CD14-positive monocyte (primary cell): ENCODE results near the gene SPIRE2. TPM values are rescaled to one million over a fixed set of nuclear protein-coding genes. Genes with fewer than 3 reads are reported as not detected.

ENCODE experiments used
- DNase-seq, 3 donors: peaks; one replicate each; pipeline ENCODE4 v3.0.0-alpha.2; 2011 to 2022
- H2AFZ ChIP-seq: 2 replicates; pipeline ENCODE4 v1.6.0; 2012; ENCODE audit warnings: mild to moderate bottlenecking, low read depth, low read length, inconsistent platforms; ENCODE audit not compliant: insufficient read depth, poor library complexity, severe bottlenecking
- H3K27ac ChIP-seq, 2 donors: 1 replicate in 1 of 2; 2 replicates in 1 of 2; pipeline ENCODE4 v1.5.1; 2012 to 2013; ENCODE audit warnings: low read length in 2 of 2, control low read depth in 1 of 2, inconsistent platforms in 1 of 2, low read depth in 1 of 2, mild to moderate bottlenecking in 1 of 2
- H3K27me3 ChIP-seq, 2 donors: one replicate each; pipeline versions ENCODE4 v1.6.0 to v1.6.1; 2011 to 2013; ENCODE audit warnings: low read length in 2 of 2; ENCODE audit not compliant: control insufficient read depth in 2 of 2, insufficient read depth in 2 of 2
- H3K36me3 ChIP-seq, 2 donors: replicated peaks in 1 of 2; 1 replicate in 1 of 2; 2 replicates in 1 of 2; pipeline versions ENCODE4 v1.5.1 to v1.6.1; 2012 to 2013; ENCODE audit warnings: low read length in 2 of 2, control low read depth in 1 of 2, inconsistent platforms in 1 of 2, mild to moderate bottlenecking in 1 of 2; ENCODE audit not compliant: insufficient read depth in 2 of 2, control insufficient read depth in 1 of 2
- H3K4me1 ChIP-seq, 2 donors: 1 replicate in 1 of 2; 2 replicates in 1 of 2; pipeline versions ENCODE4 v1.5.1 to v1.6.1; 2012 to 2013; ENCODE audit warnings: low read length in 2 of 2, control low read depth in 1 of 2, inconsistent platforms in 1 of 2, mild to moderate bottlenecking in 1 of 2, moderate library complexity in 1 of 2; ENCODE audit not compliant: insufficient read depth in 2 of 2, control insufficient read depth in 1 of 2
- H3K4me2 ChIP-seq: replicated peaks from 2 replicates; pipeline ENCODE3; 2012; ENCODE audit warnings: low read length, moderate library complexity, mild to moderate bottlenecking; ENCODE audit not compliant: poor library complexity, severe bottlenecking; ENCODE audit errors: extremely low read depth
- H3K4me3 ChIP-seq, 3 experiments: fragments of 200-600 bp in 1 of 3; sonication (generic) in 1 of 3; replicated peaks in 1 of 3; 1 replicate in 2 of 3; 2 replicates in 1 of 3; pipeline ENCODE4 v1.5.1; 2011 to 2013; ENCODE audit warnings: low read length in 3 of 3, mild to moderate bottlenecking in 3 of 3, control low read depth in 2 of 3, low read depth in 2 of 3, inconsistent platforms in 1 of 3, moderate library complexity in 1 of 3
- H3K79me2 ChIP-seq: 2 replicates; pipeline ENCODE4 v1.6.0; 2012; ENCODE audit warnings: mild to moderate bottlenecking, control low read depth, inconsistent platforms, low read length, moderate library complexity; ENCODE audit not compliant: insufficient read depth
- H3K9ac ChIP-seq: 2 replicates; pipeline ENCODE4 v1.6.0; 2017; ENCODE audit warnings: low read length, mild to moderate bottlenecking; ENCODE audit not compliant: insufficient read depth, poor library complexity, severe bottlenecking
- H3K9me3 ChIP-seq, 2 donors: replicated peaks in 1 of 2; 1 replicate in 1 of 2; 2 replicates in 1 of 2; pipeline versions ENCODE4 v1.5.1 to v1.6.1; 2012 to 2013; ENCODE audit warnings: low read length in 2 of 2, control low read depth in 1 of 2; ENCODE audit not compliant: control insufficient read depth in 1 of 2, insufficient read depth in 1 of 2
- H4K20me1 ChIP-seq: 2 replicates; pipeline ENCODE4 v1.6.0; 2012; ENCODE audit warnings: mild to moderate bottlenecking, low read length, control low read depth, moderate library complexity; ENCODE audit not compliant: insufficient read depth
- H3K27ac Mint-ChIP-seq, 7 donors: one replicate each; pipeline ENCODE4 v1.8.0; 2020; ENCODE audit warnings: mild to moderate bottlenecking in 7 of 7, mixed read lengths in 7 of 7, moderate library complexity in 6 of 7, inconsistent platforms in 2 of 7
- H3K27me3 Mint-ChIP-seq, 3 donors: one replicate each; pipeline ENCODE4 v1.8.0; 2021 to 2022; ENCODE audit warnings: low read depth in 3 of 3, mild to moderate bottlenecking in 3 of 3, mixed read lengths in 3 of 3, moderate library complexity in 3 of 3, inconsistent platforms in 1 of 3
- H3K36me3 Mint-ChIP-seq, 2 donors: one replicate each; pipeline ENCODE4 v1.8.0; 2020; ENCODE audit warnings: mixed read lengths in 2 of 2, inconsistent platforms in 1 of 2, mild to moderate bottlenecking in 1 of 2
- H3K4me1 Mint-ChIP-seq: one replicate; pipeline ENCODE4 v1.8.0; 2020; ENCODE audit warnings: mild to moderate bottlenecking, mixed read lengths
- H3K4me3 Mint-ChIP-seq, 2 donors: one replicate each; pipeline ENCODE4 v1.8.0; 2020; ENCODE audit warnings: mild to moderate bottlenecking in 2 of 2, mixed read lengths in 2 of 2, moderate library complexity in 1 of 2
- H3K9me3 Mint-ChIP-seq, 7 donors: one replicate each; pipeline ENCODE4 v1.8.0; 2020 to 2022; ENCODE audit warnings: mixed read lengths in 7 of 7, mild to moderate bottlenecking in 6 of 7, moderate library complexity in 6 of 7, inconsistent platforms in 2 of 7
- WGBS: methylation state at CpG from one replicate; pipeline ENCODE4 v1.1.5; 2013; ENCODE audit warnings: missing lambda C conversion rate; ENCODE audit not compliant: insufficient coverage; 5-methylcytosine and 5-hydroxymethylcytosine counted together
- intact Hi-C, 2 donors: fragments of 100-400 bp; cut with micrococcal nuclease; formaldehyde crosslinking; loops; one replicate each; pipeline versions ENCODE4 v1.15.0 to v1.15.1; 2023
- polyA plus RNA-seq, 3 donors: library from polyadenylated mRNA; depleted of rRNA in 1 of 3; unstranded in 2 of 3; stranded (reverse) in 1 of 3; fragments of 300-500 nt in 2 of 3; fragments of >200 nt in 1 of 3; fragmentation: Illumina TruSeq in 2 of 3; gene quantifications; 1 replicate in 2 of 3; 2 replicates in 1 of 3; pipeline ENCODE4 v1.2.3, GENCODE V29; 2012 to 2021
- TF ChIP-seq, protein P1 (sequence below): fragments of 200-600 bp; IDR thresholded peaks from one replicate; pipeline ENCODE4 v1.8.0; 2022; ENCODE audit warnings: antibody characterized with exemption, mild to moderate bottlenecking

SPIRE2 gene
- polyA plus RNA-seq, 3 donors, result 0.09 to 1.2 TPM; not detected in 1

DNA sequence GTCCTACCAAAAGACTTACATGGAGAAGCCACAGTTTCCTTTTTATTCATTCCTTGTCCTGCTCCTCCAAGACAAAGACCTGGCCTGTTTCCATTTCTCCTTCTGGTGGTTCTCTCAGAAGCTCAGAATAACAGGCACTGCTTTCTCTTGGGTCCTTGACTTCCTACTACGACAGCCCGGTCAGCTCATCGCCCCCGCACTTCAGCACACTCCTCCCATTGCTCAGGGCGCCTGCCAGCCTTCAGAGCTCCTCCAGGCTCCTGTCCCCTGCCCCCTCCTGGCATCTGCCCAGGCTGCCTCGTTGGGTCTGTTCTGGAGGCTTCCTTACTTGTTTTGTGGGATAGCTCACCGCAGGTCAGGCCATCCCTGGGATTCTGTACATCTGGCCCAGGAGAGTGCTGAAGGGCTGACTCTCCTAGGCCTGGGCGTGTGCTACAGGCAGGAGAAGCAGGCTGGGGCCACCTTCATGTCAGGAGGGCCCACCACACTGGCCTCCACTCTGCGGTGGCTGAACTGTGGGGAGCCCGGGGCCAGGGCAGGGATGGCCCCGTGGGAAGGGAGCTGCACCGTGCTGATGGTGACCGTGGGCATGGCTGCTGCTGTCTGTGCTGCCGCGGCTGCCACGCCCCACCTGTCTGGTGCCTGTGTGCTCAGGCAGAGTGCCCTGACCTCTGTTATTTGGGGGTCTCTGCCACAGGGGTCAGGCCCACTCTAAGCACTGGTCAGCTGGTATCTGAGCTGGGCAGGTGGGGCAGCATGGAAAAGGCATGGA lies 62.8 kb downstream of the SPIRE2 start:
- H3K4me3 ChIP-seq, result no peak overlapping the region
- peaks cover 2% of the 10 kb centered on the region for H3K79me2 ChIP-seq
- H3K27ac ChIP-seq, result no peak overlapping the region
- peak overlapping the region in 2 of 7 donors; percentile 10 to 60 for H3K27ac Mint-ChIP-seq
- DNase-seq, result no peak
- no peaks in the 10 kb centered on the region for H3K4me1 ChIP-seq
- H3K4me3 Mint-ChIP-seq, result no peak overlapping the region
- no peak overlapping the region for H3K9ac ChIP-seq
- peaks cover 70 to 93% of the 10 kb centered on the region in 2 donors for H3K36me3 Mint-ChIP-seq
- no peaks in the 10 kb centered on the region for H3K9me3 Mint-ChIP-seq
- peaks cover 71% of the 10 kb centered on the region for H4K20me1 ChIP-seq
- no peak overlapping the region for H3K4me2 ChIP-seq
- H3K9me3 ChIP-seq, result no peaks in the 10 kb centered on the region
- TF ChIP-seq, protein P1, sequence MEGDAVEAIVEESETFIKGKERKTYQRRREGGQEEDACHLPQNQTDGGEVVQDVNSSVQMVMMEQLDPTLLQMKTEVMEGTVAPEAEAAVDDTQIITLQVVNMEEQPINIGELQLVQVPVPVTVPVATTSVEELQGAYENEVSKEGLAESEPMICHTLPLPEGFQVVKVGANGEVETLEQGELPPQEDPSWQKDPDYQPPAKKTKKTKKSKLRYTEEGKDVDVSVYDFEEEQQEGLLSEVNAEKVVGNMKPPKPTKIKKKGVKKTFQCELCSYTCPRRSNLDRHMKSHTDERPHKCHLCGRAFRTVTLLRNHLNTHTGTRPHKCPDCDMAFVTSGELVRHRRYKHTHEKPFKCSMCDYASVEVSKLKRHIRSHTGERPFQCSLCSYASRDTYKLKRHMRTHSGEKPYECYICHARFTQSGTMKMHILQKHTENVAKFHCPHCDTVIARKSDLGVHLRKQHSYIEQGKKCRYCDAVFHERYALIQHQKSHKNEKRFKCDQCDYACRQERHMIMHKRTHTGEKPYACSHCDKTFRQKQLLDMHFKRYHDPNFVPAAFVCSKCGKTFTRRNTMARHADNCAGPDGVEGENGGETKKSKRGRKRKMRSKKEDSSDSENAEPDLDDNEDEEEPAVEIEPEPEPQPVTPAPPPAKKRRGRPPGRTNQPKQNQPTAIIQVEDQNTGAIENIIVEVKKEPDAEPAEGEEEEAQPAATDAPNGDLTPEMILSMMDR, result no peak
- no peak overlapping the region for H2AFZ ChIP-seq
- 97% methylated on average over 13 of the region's 16 CpGs for WGBS
- H3K27me3 ChIP-seq, result no peaks in the 10 kb centered on the region
- H3K27me3 Mint-ChIP-seq, result no peaks in the 10 kb centered on the region
- intact Hi-C loops, result no loop called here
- peaks cover 85 to 98% of the 10 kb centered on the region in 2 donors for H3K36me3 ChIP-seq
- no peaks in the 10 kb centered on the region for H3K4me1 Mint-ChIP-seq

DNA sequence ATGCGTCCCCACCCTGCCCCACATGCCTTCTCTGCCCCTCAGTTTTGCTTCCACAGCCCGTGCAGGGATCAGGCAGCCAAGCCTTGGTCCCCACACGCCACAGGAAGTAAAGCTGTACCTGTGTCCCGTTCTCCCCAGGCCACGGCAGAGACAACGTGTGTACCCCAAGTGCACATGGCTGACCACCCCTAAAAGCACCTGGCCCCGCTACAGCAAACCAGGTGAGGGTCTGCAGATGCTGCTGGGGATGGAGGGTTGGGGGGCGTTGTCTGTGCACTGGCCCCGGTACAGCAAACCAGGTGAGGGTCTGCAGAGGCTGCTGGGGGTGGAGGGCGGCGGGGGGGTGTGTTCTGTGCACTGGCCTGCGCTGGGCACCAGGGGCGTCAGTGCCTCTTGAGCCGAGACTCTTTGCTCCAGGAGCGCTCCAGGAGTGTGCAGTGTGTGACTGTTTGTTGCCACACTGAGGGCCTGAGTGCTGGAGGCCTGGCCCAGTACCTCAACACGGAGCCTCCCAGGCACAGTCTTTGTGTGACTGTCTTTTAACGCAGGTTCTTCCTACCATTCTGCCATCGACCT lies 63.9 kb downstream of the SPIRE2 start:
- Histone ChIP-seq H2AFZ (no peak overlapping the region), H3K79me2 (peaks cover 2% of the 10 kb centered on the region), H3K4me2 (no peak overlapping the region), H3K4me1 (no peaks in the 10 kb centered on the region), H3K4me3 (no peak overlapping the region), H3K27ac (no peak overlapping the region), H3K36me3 (peaks cover 88 to 98% of the 10 kb centered on the region in 2 donors), H3K9ac (no peak overlapping the region), H3K27me3 (no peaks in the 10 kb centered on the region), H4K20me1 (peaks cover 76% of the 10 kb centered on the region), H3K9me3 (no peaks in the 10 kb centered on the region)
- Mint-ChIP-seq H3K27me3 (no peaks in the 10 kb centered on the region), H3K9me3 (no peaks in the 10 kb centered on the region), H3K36me3 (peaks cover 69 to 94% of the 10 kb centered on the region in 2 donors), H3K27ac (no peak overlapping the region), H3K4me3 (no peak overlapping the region), H3K4me1 (no peaks in the 10 kb centered on the region)
- DNase-seq, result no peak
- intact Hi-C loops, result no loop called here
- TF ChIP-seq, protein P1, result no peak
- WGBS, result 95% methylated on average over 12 of the region's 18 CpGs
